ENCODE results near the gene TBC1D22A.
"Not testable (repeated sequence)": the region's sequence is repeated elsewhere in the genome, so short reads cannot be mapped to it uniquely, and the experiment has no call there.

The TBC1D22A gene

GRCh38 chr22:47116426-47117341 is 354.2 kb downstream of the TBC1D22A start:
- no peak for DNase-seq

- DNase-seq, result not testable (repeated sequence)
Measured at GRCh38 chr22:47117442-47117841, 355.0 kb downstream of the TBC1D22A start.

GRCh38 chr22:47119181-47119580 is 356.7 kb downstream of the TBC1D22A start:
- DNase-seq, result no peak

- DNase-seq, result no peak
Measured at GRCh38 chr22:47120399-47120798, 357.9 kb downstream of the TBC1D22A start.

GRCh38 chr22:47121791-47122190 is 359.3 kb downstream of the TBC1D22A start:
- no peak for DNase-seq

GRCh38 chr22:47122441-47123000 is 360.1 kb downstream of the TBC1D22A start:
- no peak for DNase-seq

- no peak for DNase-seq
Measured at GRCh38 chr22:47123006-47123826, 360.8 kb downstream of the TBC1D22A start.

- DNase-seq, result no peak
Measured at GRCh38 chr22:47123827-47124442, 361.5 kb downstream of the TBC1D22A start.

- DNase-seq, result no peak
Measured at GRCh38 chr22:47124451-47124881, 362.0 kb downstream of the TBC1D22A start.

GRCh38 chr22:47124961-47125360 is 362.5 kb downstream of the TBC1D22A start:
- DNase-seq, result no peak

GRCh38 chr22:47125603-47126002 is 363.2 kb downstream of the TBC1D22A start:
- no peak for DNase-seq

GRCh38 chr22:47126344-47126811 is 363.9 kb downstream of the TBC1D22A start:
- DNase-seq, result no peak

- no peak for DNase-seq
Measured at GRCh38 chr22:47127441-47127871, 365.0 kb downstream of the TBC1D22A start.

GRCh38 chr22:47128216-47128615 is 365.8 kb downstream of the TBC1D22A start:
- DNase-seq, result no peak

- no peak for DNase-seq
Measured at GRCh38 chr22:47128622-47129215, 366.3 kb downstream of the TBC1D22A start.

- DNase-seq, result peak; percentile 38
Measured at GRCh38 chr22:47129902-47130635, 367.6 kb downstream of the TBC1D22A start.

- DNase-seq, result no peak
Measured at GRCh38 chr22:47130883-47131631, 368.6 kb downstream of the TBC1D22A start.

GRCh38 chr22:47131632-47132427 is 369.4 kb downstream of the TBC1D22A start:
- no peak for DNase-seq

GRCh38 chr22:47132428-47132825 is 370.0 kb downstream of the TBC1D22A start:
- DNase-seq, result no peak
